H1 (cell line): ENCODE results near the gene GDF15. TPM values are rescaled to one million over a fixed set of nuclear protein-coding genes. Genes with fewer than 3 reads are reported as not detected.

Experiments used
- CHD7 ChIP-seq: fragments of 300-600 bp; sonication (generic); IDR thresholded peaks from 2 replicates; pipeline ENCODE4 v1.7.1; 2012; ENCODE audit warnings: low read length, moderate library complexity, mild to moderate bottlenecking, inconsistent platforms; ENCODE audit not compliant: insufficient replicate concordance
- JUND ChIP-seq: IDR thresholded peaks from 2 replicates; pipeline ENCODE4 v1.6.1; 2011; ENCODE audit warnings: mild to moderate bottlenecking, improper control_type of control experiment, low read length
- SIX5 ChIP-seq: IDR thresholded peaks from 2 replicates; pipeline ENCODE4 v1.6.1; 2011; ENCODE audit warnings: mild to moderate bottlenecking, low read depth, low read length
- polyA plus RNA-seq, 7 experiments: library from polyadenylated mRNA; depleted of rRNA in 3 of 7; stranded (reverse) in 5 of 7; unstranded in 2 of 7; fragments of >200 nt in 5 of 7; fragments of 200-250 nt in 2 of 7; gene quantifications; 1 replicate in 5 of 7; 2 replicates in 1 of 7; 4 replicates in 1 of 7; pipeline versions ENCODE4 v1.2.1 to v1.2.3, GENCODE V29; 2011 to 2013; ENCODE audit warnings: missing spikeins in 2 of 7, mixed read lengths in 2 of 7
- total RNA-seq: library from RNA; stranded (reverse); fragmentation: NEBNext Ultra II Directional; extraction: Animal tissue kit (Norgen Biotek cat#: 25700); gene quantifications from 2 replicates; pipeline ENCODE4 v1.2.1, GENCODE V29; 2021

The GDF15 gene
- total and polyA plus RNA-seq, 2 of the 8 experiments (the other 6 are each of a cell fraction or from before 2014, with no cell fraction given) = 4.1 to 8.5 TPM

DNA sequence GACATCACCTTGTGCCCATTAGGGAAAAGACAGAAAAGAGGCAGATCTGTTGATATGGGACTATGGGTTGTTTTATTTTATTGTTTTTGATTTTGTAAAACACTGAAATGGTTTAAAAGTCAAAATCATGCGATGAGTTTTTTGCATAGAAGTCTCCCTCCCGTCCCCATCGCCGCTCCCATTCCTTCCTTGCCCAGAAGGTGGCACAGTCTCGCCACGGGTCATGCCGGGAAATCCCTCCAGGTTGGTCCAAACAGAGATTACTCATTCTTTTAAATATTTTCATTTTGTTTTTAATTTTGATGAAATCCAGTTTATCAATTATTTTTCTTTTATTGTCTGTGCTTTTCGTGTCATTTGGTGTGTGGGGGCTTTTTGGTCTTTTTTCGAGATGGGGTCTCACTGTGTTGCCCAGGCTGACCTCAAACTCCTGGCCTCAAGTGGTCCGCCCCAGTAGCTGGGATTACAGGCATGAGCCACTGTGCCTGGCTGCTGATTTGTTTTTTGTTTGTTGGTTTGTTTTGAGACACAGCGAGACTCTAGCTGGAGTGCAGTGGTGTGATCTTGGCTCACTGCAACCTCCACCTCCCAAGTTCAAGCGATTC is 36.3 kb upstream of the GDF15 start (continued):
- no peak for TF ChIP-seq CHD7
- peak; percentile 41; the same call in 1 of the 2 replicates for TF ChIP-seq JUND
- TF ChIP-seq SIX5 = no peak
